AG08396 (cell line): Measurements from ENCODE around the gene CDH4.
A peak's percentile ranks its signal among the peaks of the same experiment; 100 is the strongest.

Experiments used
- DNase-seq: peaks from one replicate; pipeline ENCODE4 v3.0.0; 2012; ENCODE audit warnings: low spot score, mixed read lengths

CDH4 gene

GRCh38 chr20:61519488-61519887 is 267.4 kb downstream of the CDH4 start:
- DNase-seq = no peak

GRCh38 chr20:61520076-61520892 is 268.2 kb downstream of the CDH4 start:
- no peak for DNase-seq

- DNase-seq = peak; percentile 87
Measured at GRCh38 chr20:61520893-61521460, 268.9 kb downstream of the CDH4 start.

- no peak for DNase-seq
Measured at GRCh38 chr20:61521687-61522420, 269.8 kb downstream of the CDH4 start.

GRCh38 chr20:61522498-61523090 is 270.5 kb downstream of the CDH4 start:
- DNase-seq = no peak

GRCh38 chr20:61523145-61523544 is 271.1 kb downstream of the CDH4 start:
- DNase-seq = no peak

GRCh38 chr20:61524951-61525666 is 273.0 kb downstream of the CDH4 start:
- no peak for DNase-seq

GRCh38 chr20:61525781-61526431 is 273.8 kb downstream of the CDH4 start:
- DNase-seq = peak; percentile 67

GRCh38 chr20:61526907-61527306 is 274.8 kb downstream of the CDH4 start:
- DNase-seq = no peak

GRCh38 chr20:61527626-61528025 is 275.6 kb downstream of the CDH4 start:
- no peak for DNase-seq

- DNase-seq = no peak
Measured at GRCh38 chr20:61528591-61528990, 276.5 kb downstream of the CDH4 start.

- no peak for DNase-seq
Measured at GRCh38 chr20:61529354-61529753, 277.3 kb downstream of the CDH4 start.

GRCh38 chr20:61531553-61532345 is 279.7 kb downstream of the CDH4 start:
- DNase-seq = no peak

- DNase-seq = no peak
Measured at GRCh38 chr20:61532736-61533135, 280.7 kb downstream of the CDH4 start.

GRCh38 chr20:61533231-61533631 is 281.2 kb downstream of the CDH4 start:
- DNase-seq = no peak

- DNase-seq = no peak
Measured at GRCh38 chr20:61534346-61534745, 282.3 kb downstream of the CDH4 start.

- no peak for DNase-seq
Measured at GRCh38 chr20:61535091-61535490, 283.0 kb downstream of the CDH4 start.

GRCh38 chr20:61535536-61535935 is 283.5 kb downstream of the CDH4 start:
- DNase-seq = no peak

- DNase-seq = no peak
Measured at GRCh38 chr20:61535956-61536355, 283.9 kb downstream of the CDH4 start.

GRCh38 chr20:61536671-61537070 is 284.6 kb downstream of the CDH4 start:
- no peak for DNase-seq
